ENCODE data around the gene THRB. TPM values are rescaled to one million over a fixed set of nuclear protein-coding genes. Genes with fewer than 3 reads are reported as not detected.

Gene THRB
- total and polyA plus RNA-seq, 9 of the 15 experiments (the other 6 are each of a cell fraction or from before 2014, with no cell fraction given): 1.7 to 14.9 (median 6.9) TPM

DNA sequence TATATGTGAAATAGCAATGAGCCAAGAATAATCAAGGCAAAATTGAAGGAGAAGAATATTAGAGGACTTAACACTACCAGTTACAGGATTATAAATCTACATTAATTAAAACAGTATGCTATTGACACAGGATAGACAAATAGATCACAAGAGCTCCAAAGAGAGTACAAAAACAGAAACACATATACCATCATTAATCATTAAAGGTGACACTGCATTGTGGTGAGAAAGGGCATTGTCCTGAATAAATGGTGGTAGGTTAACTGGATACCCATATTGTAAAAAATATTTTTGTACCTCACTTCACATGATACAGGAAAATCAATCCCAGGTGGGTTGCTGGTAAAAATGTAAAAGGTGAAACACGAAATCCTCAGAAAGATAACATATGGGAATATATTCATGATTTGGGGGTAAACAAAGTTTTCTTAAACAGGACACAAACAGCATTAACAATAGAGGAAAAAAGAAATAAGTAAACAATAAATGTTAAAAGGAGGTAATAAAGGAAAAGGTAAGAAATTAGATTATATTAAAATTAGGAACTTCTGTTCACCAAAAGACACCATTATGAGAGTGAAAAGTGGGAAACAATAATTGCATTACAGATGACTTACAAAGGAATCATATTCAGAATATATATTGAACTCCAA lies 145.2 kb downstream of the THRB start (continued):
- TF ChIP-seq ZBTB2 (IDR thresholded peaks at IDR 0.05): no peak
- TF ChIP-seq SIN3B (IDR thresholded peaks at IDR 0.05; ENCODE audit: low read depth): no peak
- peak; percentile 34; the same call in 1 of the 2 replicates for TF ChIP-seq SMARCA5 (IDR thresholded peaks at IDR 0.05)
- TF ChIP-seq PYGO2 (tag; IDR thresholded peaks at IDR 0.05): no peak
- TF ChIP-seq SP2 (IDR thresholded peaks at IDR 0.05; ENCODE audit: extremely low read depth, low read depth, low read length, poor library complexity, severe bottlenecking): no peak
- TF ChIP-seq, protein P1, sequence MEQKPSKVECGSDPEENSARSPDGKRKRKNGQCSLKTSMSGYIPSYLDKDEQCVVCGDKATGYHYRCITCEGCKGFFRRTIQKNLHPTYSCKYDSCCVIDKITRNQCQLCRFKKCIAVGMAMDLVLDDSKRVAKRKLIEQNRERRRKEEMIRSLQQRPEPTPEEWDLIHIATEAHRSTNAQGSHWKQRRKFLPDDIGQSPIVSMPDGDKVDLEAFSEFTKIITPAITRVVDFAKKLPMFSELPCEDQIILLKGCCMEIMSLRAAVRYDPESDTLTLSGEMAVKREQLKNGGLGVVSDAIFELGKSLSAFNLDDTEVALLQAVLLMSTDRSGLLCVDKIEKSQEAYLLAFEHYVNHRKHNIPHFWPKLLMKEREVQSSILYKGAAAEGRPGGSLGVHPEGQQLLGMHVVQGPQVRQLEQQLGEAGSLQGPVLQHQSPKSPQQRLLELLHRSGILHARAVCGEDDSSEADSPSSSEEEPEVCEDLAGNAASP (IDR thresholded peaks at IDR 0.05): no peak
- TF ChIP-seq, protein P2, sequence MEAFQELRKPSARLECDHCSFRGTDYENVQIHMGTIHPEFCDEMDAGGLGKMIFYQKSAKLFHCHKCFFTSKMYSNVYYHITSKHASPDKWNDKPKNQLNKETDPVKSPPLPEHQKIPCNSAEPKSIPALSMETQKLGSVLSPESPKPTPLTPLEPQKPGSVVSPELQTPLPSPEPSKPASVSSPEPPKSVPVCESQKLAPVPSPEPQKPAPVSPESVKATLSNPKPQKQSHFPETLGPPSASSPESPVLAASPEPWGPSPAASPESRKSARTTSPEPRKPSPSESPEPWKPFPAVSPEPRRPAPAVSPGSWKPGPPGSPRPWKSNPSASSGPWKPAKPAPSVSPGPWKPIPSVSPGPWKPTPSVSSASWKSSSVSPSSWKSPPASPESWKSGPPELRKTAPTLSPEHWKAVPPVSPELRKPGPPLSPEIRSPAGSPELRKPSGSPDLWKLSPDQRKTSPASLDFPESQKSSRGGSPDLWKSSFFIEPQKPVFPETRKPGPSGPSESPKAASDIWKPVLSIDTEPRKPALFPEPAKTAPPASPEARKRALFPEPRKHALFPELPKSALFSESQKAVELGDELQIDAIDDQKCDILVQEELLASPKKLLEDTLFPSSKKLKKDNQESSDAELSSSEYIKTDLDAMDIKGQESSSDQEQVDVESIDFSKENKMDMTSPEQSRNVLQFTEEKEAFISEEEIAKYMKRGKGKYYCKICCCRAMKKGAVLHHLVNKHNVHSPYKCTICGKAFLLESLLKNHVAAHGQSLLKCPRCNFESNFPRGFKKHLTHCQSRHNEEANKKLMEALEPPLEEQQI (IDR thresholded peaks at IDR 0.05): 0 out of 2 replicates have a peak, but pooled peaks have one; percentile 15
- TF ChIP-seq FOXJ2 (tag; IDR thresholded peaks at IDR 0.05): no peak
- peak; percentile 28; the same call in 1 of the 2 replicates for TF ChIP-seq MYBL2 (IDR thresholded peaks at IDR 0.05; ENCODE audit: low read depth)
- TF ChIP-seq MYBL2 (CRISPR knock-in tag; IDR thresholded peaks at IDR 0.05; ENCODE audit: borderline replicate concordance): no peak
- 0 out of 2 replicates have a peak, but pooled peaks have one; percentile 16 for TF ChIP-seq NCOA6 (IDR thresholded peaks at IDR 0.05)
- TF ChIP-seq, protein P3, sequence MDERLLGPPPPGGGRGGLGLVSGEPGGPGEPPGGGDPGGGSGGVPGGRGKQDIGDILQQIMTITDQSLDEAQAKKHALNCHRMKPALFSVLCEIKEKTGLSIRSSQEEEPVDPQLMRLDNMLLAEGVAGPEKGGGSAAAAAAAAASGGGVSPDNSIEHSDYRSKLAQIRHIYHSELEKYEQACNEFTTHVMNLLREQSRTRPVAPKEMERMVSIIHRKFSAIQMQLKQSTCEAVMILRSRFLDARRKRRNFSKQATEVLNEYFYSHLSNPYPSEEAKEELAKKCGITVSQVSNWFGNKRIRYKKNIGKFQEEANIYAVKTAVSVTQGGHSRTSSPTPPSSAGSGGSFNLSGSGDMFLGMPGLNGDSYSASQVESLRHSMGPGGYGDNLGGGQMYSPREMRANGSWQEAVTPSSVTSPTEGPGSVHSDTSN (CRISPR knock-in tag; IDR thresholded peaks at IDR 0.05; ENCODE audit: low read depth): no peak
- TF ChIP-seq, protein P3 (tag; conservative IDR thresholded peaks at IDR 0.05; ENCODE audit: low read depth): peak; percentile 88
- peak; percentile 60; the same call in 1 of the 2 replicates for TF ChIP-seq LARP7 (IDR thresholded peaks at IDR 0.05)
- TF ChIP-seq ZNF408 (CRISPR knock-in tag; IDR thresholded peaks at IDR 0.05; ENCODE audit: low read depth): no peak
- no peak for TF ChIP-seq ZNF436 (CRISPR knock-in tag; IDR thresholded peaks at IDR 0.05)
- TF ChIP-seq CBFB (CRISPR knock-in tag; IDR thresholded peaks at IDR 0.05): no peak
- no peak for TF ChIP-seq NEUROD1 (IDR thresholded peaks at IDR 0.05; ENCODE audit: borderline replicate concordance, low read depth, low read length, partially characterized antibody)
- TF ChIP-seq HDAC6 (IDR thresholded peaks at IDR 0.05; ENCODE audit: low read depth, low read length): no peak
- TF ChIP-seq IRF9 (tag; IDR thresholded peaks at IDR 0.05): no peak

Measured in K562 (cell line).